ENCODE results near the gene NRCAM.

- TF ChIP-seq FOXM1 (IDR thresholded peaks at IDR 0.05; ENCODE audit: borderline replicate concordance), result no peak
- TF ChIP-seq BHLHE40 (IDR thresholded peaks at IDR 0.05; ENCODE audit: borderline replicate concordance), result no peak
- TF ChIP-seq ZNF384 (IDR thresholded peaks at IDR 0.05), result no peak
These were observed 36.0 kb downstream of the NRCAM start for GRCh38 chr7:108419961-108420908.
